ENCODE results near the gene LEP.

The LEP gene

DNA sequence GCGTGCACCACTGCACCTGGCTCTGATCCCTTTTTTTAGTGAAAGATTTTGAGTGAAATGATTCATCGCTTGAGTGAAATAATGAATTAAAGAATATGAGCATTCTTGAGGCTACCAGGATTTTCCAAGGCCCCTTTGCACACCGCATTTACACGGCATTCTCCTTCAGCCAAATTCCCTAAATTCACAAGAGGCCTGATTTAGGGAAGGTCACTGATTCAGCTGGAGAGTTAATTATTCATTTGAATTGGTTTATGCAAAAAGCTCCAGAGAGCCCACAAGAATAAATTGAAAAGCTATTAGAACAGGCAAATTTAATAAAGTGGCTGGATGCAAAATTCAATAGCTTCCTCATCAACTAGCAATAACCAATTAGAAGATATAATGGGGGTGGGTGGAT lies 46.5 kb downstream of the LEP start:
- TF ChIP-seq RAD21 (IDR thresholded peaks at IDR 0.05; ENCODE audit: low read depth) (no peak), TEAD4 (IDR thresholded peaks at IDR 0.05) (no peak), EGR1 (IDR thresholded peaks at IDR 0.05) (no peak), FOXM1 (IDR thresholded peaks at IDR 0.05; ENCODE audit: borderline replicate concordance, low read depth) (no peak), CEBPB (IDR thresholded peaks at IDR 0.05) (no peak), EP300 (IDR thresholded peaks at IDR 0.05; ENCODE audit: borderline replicate concordance) (no peak), TAF1 (IDR thresholded peaks at IDR 0.05; ENCODE audit: low read depth) (no peak), NFIC (IDR thresholded peaks at IDR 0.05) (no peak), TCF12 (IDR thresholded peaks at IDR 0.05; ENCODE audit: low read depth) (no peak), ZBTB7A (IDR thresholded peaks at IDR 0.05; ENCODE audit: low read depth) (no peak), REST (IDR thresholded peaks at IDR 0.05; ENCODE audit: low read depth) (no peak), CREB1 (IDR thresholded peaks at IDR 0.05; ENCODE audit: low read depth) (no peak), YY1 (IDR thresholded peaks at IDR 0.05; ENCODE audit: low read depth) (no peak)
- TF ChIP-seq, protein P1, sequence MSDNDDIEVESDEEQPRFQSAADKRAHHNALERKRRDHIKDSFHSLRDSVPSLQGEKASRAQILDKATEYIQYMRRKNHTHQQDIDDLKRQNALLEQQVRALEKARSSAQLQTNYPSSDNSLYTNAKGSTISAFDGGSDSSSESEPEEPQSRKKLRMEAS (IDR thresholded peaks at IDR 0.05) = no peak
- TF ChIP-seq, protein P2, sequence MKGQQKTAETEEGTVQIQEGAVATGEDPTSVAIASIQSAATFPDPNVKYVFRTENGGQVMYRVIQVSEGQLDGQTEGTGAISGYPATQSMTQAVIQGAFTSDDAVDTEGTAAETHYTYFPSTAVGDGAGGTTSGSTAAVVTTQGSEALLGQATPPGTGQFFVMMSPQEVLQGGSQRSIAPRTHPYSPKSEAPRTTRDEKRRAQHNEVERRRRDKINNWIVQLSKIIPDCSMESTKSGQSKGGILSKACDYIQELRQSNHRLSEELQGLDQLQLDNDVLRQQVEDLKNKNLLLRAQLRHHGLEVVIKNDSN (IDR thresholded peaks at IDR 0.05) = no peak

- no peak for TF ChIP-seq YY1 (IDR thresholded peaks at IDR 0.05; ENCODE audit: low read depth)
- TF ChIP-seq CREB1 (IDR thresholded peaks at IDR 0.05; ENCODE audit: low read depth) = no peak
- TF ChIP-seq TEAD4 (IDR thresholded peaks at IDR 0.05) = no peak
- no peak for TF ChIP-seq FOXM1 (IDR thresholded peaks at IDR 0.05; ENCODE audit: borderline replicate concordance, low read depth)
- TF ChIP-seq TCF12 (IDR thresholded peaks at IDR 0.05; ENCODE audit: low read depth) = no peak
- TF ChIP-seq CEBPB (IDR thresholded peaks at IDR 0.05) = no peak
- TF ChIP-seq, protein P2 (IDR thresholded peaks at IDR 0.05) = no peak
- no peak for TF ChIP-seq NFIC (IDR thresholded peaks at IDR 0.05)
- TF ChIP-seq EGR1 (IDR thresholded peaks at IDR 0.05) = no peak
- TF ChIP-seq ZBTB7A (IDR thresholded peaks at IDR 0.05; ENCODE audit: low read depth) = no peak
- TF ChIP-seq EP300 (IDR thresholded peaks at IDR 0.05; ENCODE audit: borderline replicate concordance) = no peak
- TF ChIP-seq, protein P1 (IDR thresholded peaks at IDR 0.05) = no peak
- no peak for TF ChIP-seq RAD21 (IDR thresholded peaks at IDR 0.05; ENCODE audit: low read depth)
- no peak for TF ChIP-seq TAF1 (IDR thresholded peaks at IDR 0.05; ENCODE audit: low read depth)
- TF ChIP-seq REST (IDR thresholded peaks at IDR 0.05; ENCODE audit: low read depth) = no peak
Observed at GRCh38 chr7:128299109-128299607, 58.1 kb downstream of the LEP start.

- TF ChIP-seq NFIC (IDR thresholded peaks at IDR 0.05) (no peak), YY1 (IDR thresholded peaks at IDR 0.05; ENCODE audit: low read depth) (no peak), REST (IDR thresholded peaks at IDR 0.05; ENCODE audit: low read depth) (no peak), TAF1 (IDR thresholded peaks at IDR 0.05; ENCODE audit: low read depth) (no peak), RAD21 (IDR thresholded peaks at IDR 0.05; ENCODE audit: low read depth) (no peak), TCF12 (IDR thresholded peaks at IDR 0.05; ENCODE audit: low read depth) (no peak)
- TF ChIP-seq, protein P1 (IDR thresholded peaks at IDR 0.05) = no peak
- TF ChIP-seq, protein P2 (IDR thresholded peaks at IDR 0.05) = no peak
Observed at GRCh38 chr7:128302139-128302538, 61.1 kb downstream of the LEP start.

DNA sequence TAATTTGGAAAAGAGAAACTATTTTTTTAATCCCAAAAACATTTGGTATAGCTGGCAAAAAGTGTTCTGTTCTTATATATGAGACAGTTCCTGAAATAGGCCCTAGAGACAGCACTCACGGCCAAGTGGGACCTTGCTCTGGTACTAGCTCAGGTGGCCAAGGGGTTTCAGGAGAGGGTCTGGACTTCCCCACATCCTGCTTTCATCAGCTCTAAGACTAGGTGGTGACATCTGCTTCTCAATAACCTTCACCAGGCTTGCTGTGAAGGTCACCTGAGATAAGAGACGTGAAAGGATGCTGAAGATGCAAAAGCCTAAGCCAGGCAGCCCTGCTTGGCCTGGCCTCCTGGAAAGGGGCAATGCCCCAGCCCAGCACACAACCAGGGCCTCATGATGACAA lies 62.1 kb downstream of the LEP start:
- no peak for TF ChIP-seq FOXM1 (IDR thresholded peaks at IDR 0.05; ENCODE audit: borderline replicate concordance, low read depth)
- no peak for TF ChIP-seq TAF1 (IDR thresholded peaks at IDR 0.05; ENCODE audit: low read depth)
- no peak for TF ChIP-seq ZBTB7A (IDR thresholded peaks at IDR 0.05; ENCODE audit: low read depth)
- TF ChIP-seq YY1 (IDR thresholded peaks at IDR 0.05; ENCODE audit: low read depth) = no peak

Data from Ishikawa (cell line).